ENCODE data around the gene OSGIN1.

Gene OSGIN1

DNA sequence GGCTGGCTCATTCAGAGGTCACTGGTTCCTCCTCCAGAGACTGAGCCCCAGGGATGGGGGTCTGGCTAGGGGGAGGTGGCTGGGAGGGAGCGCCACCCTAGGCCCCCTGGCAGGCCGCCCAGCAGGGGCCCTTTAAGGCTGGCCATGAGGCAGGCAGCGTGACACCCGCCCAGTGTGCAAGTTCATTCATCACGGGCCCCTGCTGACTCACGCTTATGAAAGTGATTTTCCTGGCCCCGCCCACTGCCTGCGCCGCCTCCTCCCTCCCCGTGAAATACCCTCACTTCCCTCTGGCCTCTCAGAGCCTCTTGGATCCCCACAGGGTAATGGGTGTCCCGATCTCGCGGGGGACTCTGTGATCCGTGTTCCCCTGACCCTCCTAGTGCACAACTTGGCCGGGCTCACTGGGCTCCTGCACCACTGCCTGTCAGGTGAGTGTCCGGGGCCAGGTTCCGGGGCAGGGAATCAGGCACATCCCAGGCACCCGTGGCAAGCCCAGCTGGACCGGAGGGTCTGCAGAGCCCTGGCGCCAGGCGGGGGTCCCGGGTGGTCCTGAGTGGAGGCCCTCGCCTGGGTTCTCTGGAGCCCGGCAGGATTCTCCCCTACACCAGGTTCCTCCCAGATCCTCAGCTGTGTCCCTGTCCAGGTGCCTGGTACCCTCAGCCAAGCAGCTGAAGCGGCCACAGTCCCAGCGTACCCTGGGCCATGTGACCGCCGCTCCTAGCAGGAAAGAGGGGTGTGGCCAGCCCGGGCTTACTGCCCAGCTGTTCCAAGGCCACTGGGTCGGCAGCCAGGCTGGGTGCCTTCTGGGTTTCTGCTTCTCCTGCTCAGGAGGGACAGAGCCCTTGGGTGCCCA, at the start of gene OSGIN1:
TSS of gene OSGIN1 (plus strand) at position 301 of the 856 bp plus-strand sequence. CDS start 4,432 bp downstream, outside the sequence.
- DNase-seq (ENCODE audit: low read depth) = peak; percentile 87

- no peak for DNase-seq (ENCODE audit: low read depth)
Observed at GRCh38 chr16:83903751-83904150, 49.3 kb upstream of the OSGIN1 start.

DNA sequence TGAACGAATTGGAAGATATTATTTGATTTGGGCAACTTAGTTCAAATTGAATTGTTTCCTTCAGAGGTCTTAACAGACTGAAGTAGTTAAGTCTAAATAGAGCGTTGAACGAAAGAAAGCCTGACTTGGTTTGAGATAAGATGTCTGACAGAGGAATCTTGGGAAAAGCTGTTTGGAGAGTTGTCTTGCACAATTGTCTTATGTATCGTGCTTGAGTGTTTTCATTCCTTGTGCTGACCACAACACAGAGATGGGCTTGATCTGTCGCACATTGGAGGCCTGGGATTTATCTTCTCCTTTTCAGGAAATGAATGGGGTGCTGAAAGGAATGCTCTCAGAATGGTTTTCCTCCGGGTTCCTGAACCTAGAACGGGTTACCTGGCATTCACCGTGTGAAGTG, 46.4 kb upstream of the OSGIN1 start:
- no peak for DNase-seq (ENCODE audit: low read depth)

DNA sequence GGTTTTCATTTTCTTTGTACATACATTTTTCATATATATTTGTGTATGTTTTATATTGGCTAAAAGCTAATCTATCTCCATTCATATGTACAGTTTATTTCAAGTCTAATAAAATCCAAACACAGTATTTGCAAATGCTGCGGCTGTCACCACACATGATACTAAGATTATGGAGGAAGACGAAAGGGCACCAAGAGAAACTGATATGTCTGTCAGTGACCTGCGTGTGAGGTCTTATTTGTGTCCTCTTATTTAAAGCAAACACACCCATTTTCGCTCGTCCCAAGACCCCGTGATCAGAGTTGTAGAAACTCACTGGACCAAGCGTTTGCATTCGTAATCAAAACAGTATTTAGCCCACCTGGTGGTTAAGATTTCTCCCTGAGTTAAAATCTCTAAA, 45.9 kb upstream of the OSGIN1 start:
- DNase-seq (ENCODE audit: low read depth) = no peak

DNA sequence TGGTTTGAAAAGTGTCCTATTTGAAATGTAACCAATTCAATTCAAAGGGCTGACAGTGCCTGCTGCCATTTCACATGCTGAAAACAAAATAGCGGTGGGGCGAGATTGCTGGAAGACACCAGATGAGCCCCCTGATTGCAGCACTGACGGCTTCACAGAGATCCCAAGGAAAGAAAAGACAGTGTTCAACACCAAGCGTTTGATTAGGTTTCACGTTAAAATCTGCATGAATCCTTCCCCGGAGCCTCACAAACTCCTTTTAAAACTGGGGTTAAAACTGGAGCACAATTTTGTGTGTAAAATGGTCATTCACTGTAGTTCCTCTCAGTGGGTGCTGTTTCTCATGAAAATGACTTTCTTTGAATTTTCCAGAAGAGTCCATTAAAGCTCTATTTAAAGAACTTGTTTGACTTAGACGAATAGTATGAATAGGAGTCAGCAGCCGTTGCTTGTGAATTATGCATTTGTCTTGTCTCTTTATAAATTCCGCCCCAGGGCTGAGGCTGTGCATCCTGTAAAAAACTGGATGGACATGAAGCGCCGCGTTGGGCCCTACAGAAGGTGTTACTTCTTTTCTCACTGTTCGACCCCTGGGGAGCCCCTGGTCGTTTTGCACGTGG, 45.3 kb upstream of the OSGIN1 start:
- no peak for DNase-seq (ENCODE audit: low read depth)

DNA sequence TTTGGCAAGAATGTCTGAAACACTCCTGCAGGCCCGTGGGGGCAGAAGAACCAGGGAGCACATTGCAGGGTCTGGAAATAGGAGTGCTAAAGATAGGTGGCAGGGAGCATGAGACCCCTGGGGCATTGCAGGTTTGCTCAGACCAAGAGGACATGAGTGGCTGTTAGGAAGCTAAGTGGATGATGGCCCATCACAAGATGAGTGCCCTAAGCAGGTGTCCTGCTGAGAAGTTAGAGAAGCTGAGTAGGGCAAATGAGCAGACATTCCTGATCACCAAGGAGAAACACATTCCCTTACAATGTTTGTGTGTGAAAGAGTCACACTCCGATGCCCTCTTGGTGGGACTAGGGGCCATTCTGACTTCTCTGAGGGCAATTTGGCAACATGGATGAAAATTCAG, 44.2 kb upstream of the OSGIN1 start:
- DNase-seq (ENCODE audit: low read depth) = no peak

- DNase-seq (ENCODE audit: low read depth) = no peak
Observed at GRCh38 chr16:83911290-83911689, 41.8 kb upstream of the OSGIN1 start.

DNA sequence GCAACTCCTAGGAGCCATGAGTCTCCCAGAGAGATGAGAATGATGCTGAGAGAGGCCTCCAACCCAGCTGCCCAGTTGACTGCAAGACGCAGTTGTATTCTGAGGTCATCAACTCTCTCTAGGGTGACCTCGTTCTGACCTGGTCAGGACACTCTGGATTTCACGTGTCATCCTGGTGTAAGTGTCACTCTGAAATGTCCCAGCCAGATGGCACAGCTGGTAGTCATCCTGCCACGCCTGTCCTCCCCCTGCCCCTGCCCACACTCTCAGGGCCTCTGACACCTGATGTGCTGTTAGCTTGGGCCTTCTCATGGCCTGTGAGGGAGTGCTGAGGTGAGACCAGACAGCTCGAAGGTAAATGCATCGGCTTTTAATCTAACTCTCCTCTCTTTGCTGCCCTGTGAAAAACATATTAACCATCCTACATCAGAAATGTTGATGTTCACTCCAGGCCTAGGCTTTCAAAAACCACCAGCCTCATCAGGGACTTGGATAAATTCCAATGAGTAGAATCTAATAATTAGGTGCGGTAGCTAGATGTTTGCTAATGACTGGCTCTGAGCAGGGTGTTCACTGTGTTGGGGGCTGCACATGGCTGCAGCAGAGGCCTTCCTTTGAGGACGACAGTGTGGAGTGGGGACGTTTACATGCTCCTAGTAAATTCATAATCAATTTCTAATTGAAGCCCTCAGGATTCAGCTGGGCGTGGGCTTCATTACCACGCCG, 40.4 kb upstream of the OSGIN1 start:
- DNase-seq (ENCODE audit: low read depth) = no peak

- no peak for DNase-seq (ENCODE audit: low read depth)
Observed at GRCh38 chr16:83913245-83913633, 39.8 kb upstream of the OSGIN1 start.

DNA sequence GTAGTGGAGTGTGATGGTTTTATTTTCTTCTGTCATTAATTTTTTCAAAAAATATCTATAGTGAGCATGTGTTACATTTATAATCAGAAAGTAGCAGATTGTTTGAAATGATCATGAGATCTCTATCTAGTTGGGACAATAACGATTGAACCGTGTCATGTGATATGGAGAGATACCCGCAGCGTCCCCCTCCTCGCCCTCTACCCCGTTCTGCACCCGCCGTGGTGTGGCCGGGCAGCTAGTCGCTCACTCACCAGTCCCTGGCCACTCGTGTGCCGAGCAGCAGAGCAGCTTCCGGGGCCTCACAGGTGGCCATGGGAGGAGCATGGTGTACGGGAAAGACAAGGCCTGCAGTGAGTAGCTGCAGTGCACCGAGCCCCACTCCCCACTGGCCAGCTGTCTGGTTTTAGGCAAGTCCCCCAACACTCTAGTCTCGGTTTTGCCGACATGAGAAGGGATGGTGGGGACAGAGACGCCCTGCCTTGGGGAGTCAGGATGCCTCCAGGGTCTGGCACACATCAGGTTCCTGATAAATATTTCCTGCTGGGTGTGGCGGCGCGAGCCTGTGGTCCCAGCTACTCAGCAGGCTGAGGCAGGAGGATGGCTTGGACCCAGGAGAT, 38.8 kb upstream of the OSGIN1 start:
- DNase-seq (ENCODE audit: low read depth) = no peak

DNA sequence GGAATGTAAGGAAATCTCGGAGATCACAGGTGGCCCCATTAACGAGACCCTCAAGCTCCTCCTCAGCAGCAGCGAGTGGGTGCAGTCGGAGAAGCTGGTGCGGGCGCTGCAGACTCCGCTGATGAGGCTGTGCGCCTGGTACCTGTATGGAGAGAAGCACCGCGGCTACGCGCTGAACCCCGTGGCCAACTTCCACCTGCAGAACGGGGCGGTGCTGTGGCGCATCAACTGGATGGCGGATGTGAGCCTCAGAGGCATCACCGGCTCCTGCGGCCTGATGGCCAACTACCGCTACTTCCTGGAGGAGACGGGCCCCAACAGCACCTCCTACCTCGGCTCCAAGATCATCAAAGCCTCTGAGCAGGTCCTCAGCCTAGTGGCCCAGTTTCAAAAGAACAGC, 38.0 kb upstream of the OSGIN1 start:
- DNase-seq (ENCODE audit: low read depth) = no peak

DNA sequence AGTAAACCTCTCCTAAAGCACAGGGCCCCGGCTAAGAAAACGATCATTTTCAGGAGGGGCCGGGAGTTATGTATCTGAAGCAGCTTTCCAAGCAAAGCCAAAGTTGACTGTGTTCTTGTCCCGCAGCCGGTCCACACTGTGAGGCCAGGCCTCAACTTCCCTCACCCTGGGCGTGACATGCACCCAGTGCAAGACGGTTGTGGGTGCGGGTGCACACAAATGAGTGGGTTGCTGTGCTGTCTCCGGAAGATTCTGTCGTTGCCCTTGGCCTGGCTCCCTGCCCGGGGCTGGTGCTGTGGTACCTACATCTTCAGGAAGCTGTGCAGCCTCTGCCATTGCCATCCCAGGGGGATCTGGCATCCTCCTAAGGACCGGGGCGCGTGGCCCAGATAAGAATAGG, 37.5 kb upstream of the OSGIN1 start:
- no peak for DNase-seq (ENCODE audit: low read depth)

DNA sequence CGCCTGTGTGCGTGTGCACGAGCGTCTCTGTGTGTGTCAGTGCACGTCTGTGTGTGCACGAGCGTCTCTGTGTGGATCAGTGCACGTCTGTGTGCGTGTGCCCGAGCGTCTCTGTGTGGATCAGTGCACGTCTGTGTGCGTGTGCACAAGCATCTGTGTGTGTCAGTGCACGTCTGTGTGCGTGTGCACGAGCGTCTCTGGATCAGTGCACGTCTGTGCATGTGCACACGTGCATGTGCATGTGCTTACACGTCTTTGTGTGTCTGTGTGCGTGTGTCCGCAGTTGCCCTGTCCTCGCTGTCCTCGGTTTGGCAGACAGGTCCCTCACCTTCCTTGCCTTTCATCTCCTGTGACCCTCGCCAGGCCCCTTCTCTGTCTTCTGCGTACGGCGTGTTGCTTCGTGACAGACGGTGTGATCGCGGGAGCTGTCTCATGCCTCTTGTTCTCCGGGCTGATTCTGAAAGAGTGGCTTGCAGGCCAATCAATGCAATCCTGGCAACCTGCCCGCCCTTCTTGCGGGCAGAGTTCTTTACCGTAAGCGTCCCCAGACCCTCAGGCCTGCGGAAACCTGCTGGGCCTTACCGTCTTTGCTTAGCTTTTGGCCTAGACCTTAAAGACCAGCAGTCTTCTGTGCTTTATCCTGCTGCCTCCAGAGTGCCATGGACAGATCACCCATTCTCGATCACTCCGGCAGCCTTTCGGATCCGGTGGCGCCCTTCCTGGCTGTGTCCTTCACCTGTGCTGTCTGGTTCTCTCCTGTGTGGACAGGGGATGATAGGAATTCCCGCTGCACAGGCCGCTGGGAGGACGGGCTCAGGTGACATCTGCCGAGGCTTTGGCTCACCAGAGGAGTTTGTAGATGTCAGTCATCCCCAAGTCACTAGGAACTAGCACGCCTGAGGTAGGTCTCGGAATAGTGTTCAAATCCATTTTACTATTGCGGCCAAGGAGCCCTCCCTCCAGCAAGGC, 35.6 kb upstream of the OSGIN1 start:
- no peak for DNase-seq (ENCODE audit: low read depth)

DNA sequence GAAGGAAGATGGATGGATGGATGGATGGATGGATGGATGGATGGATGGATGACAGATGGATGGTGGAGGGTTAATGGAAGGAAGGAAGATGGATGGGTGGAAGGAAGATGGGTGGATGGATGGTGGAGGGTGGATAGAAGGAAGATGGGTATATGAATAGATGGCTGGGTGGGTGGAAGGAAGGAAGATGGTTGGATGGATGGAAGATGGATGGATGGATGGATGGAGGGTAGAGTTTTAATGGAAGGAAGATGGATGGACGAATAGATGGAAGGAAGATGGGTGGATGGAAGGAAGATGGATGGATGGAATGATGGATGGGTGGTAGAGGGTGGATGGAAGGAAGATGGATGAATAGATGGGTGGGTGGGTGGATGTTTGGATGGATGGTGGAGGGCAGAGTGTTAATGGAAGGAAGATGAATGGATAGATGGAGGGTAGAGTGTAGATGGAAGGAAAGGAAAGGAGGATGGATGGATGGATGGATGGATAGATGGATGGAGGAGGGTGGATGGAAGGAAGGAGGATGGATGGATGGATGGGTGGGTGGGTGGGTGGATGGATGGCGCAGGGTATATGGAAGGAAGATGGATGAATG, 32.0 kb upstream of the OSGIN1 start:
- DNase-seq (ENCODE audit: low read depth) = no peak

DNA sequence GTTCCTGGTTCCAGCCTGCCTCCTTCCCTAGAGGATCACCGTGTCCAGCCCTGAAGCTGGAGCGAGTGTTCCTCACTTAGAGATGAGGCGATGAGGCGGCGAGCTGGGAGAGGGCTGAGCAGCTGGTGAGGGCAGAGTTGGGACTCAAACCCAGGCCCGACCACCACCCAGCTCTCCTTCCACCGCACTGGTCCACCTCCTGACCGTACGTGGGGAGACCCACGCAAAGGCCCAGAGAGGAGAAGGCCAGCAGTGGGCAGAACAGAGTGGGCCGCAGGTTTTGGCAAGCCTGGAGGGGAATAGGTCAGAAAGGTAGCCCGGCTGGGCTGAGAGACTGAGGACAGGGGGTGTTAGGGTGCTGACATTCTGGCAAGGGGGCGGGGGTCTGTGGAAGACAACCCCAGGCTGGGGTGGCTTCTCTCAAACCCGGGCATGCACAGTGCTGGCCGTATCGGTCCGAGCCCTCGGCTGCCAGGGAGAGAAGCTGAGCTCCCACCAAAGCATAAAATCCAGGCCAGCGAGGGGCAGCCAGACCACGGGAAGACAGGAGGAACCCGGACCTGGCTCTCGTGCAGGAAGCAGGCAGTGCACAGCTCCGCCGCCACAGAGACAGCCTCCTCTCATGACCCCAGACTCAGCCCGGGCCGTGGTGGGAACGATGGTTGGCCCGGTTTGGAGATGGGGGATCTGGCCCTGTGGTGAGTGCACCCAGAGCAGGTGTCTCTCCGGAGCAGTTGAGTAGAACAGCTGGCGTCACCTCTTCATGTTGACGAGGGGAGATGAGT, 29.3 kb upstream of the OSGIN1 start:
- DNase-seq (ENCODE audit: low read depth) = no peak

DNA sequence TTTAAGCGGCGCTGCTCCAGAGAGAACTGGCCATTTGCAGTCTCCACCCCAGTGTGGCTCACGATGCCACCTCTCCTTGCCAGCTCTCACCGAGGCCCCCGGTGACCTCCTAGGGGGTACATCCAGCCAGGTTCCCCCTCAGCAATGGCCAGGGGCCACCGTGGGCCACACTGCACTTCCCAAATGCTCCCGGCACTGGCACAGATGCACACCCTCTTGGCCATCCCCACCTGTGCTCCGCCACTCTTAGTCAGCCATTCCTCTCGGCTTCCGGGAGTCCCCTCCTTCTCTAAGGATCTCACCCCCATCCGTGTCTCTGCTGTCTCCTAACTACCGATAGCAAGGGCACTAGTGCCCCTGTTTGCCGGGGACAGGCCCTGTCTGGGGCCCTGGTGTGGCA, 28.4 kb upstream of the OSGIN1 start:
- DNase-seq (ENCODE audit: low read depth) = no peak

GRCh38 chr16:83925095-83925905, 27.7 kb upstream of the OSGIN1 start:
- no peak for DNase-seq (ENCODE audit: low read depth)

DNA sequence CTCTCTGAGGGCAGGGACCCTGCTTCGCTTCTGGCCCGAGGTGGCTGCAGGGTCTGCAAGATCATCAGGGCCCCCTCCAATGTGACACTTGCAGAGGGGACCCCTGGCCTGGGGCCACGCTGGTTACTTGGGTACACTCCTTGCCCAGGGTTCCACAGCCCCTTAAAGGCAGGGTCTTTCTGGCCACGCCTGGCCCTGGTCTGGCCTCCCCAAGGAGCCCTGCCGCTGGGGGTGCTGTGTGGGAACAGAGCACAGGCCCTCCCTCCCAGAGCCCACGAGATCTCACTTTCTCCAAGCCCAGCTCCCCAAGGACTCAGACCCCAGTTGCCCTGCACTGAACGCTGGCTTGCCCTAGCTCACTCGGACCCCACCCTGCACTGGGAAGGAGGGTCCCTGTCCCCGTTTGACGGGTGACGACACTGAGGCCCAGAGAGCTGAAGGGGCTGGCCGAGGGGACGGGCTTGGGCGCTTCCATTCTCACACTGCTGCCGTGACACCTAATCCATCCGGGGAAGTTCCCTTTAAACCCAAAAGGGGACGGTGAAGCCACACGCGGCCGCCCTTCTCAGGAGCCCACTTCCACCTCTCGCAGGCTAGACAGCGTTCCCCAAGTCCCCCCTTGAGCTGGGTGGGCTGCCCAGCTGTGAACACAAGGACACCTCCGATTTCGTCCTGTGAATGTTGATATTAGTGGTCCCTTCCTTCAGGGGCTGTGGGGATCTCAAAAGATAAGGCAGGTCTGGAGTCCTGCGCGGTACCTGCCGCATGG, 26.9 kb upstream of the OSGIN1 start:
- DNase-seq (ENCODE audit: low read depth) = no peak
